ENCODE measurements around the gene MAP1B.

GRCh38 chr5:72138943-72139521 lies 31.8 kb downstream of the MAP1B start:
- no peak for TF ChIP-seq CTCF (conservative IDR thresholded peaks at IDR 0.05; ENCODE audit: low read depth, low read length)
- peak; percentile 60; the same call in 1 of the 2 replicates for TF ChIP-seq FOS (IDR thresholded peaks at IDR 0.05; ENCODE audit: low read depth, low read length)
- TF ChIP-seq POLR2A (IDR thresholded peaks at IDR 0.05; ENCODE audit: low read depth, low read length), result no peak
